ENCODE data around the gene COL4A4.

DNA sequence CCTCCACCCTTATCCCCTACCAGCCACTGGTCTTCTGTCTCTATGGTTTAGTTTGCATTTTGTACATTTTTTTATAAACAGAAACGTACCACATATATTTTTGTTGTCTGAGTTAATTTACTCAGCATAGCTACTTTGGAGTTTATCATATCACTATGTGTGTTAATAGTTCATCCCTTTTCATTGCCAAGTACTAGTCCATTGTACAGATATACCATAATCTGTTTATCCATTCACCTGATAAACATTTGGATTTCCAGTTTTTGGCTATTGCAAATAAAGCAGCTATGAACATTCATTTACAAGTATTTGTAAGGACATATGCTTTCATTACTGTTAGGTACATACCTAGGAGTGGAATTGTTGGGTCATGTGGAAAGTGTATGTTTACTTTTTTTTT, 204.6 kb downstream of the COL4A4 start:
- TF ChIP-seq POLR2A (IDR thresholded peaks at IDR 0.05), result no peak
- TF ChIP-seq, protein P1, sequence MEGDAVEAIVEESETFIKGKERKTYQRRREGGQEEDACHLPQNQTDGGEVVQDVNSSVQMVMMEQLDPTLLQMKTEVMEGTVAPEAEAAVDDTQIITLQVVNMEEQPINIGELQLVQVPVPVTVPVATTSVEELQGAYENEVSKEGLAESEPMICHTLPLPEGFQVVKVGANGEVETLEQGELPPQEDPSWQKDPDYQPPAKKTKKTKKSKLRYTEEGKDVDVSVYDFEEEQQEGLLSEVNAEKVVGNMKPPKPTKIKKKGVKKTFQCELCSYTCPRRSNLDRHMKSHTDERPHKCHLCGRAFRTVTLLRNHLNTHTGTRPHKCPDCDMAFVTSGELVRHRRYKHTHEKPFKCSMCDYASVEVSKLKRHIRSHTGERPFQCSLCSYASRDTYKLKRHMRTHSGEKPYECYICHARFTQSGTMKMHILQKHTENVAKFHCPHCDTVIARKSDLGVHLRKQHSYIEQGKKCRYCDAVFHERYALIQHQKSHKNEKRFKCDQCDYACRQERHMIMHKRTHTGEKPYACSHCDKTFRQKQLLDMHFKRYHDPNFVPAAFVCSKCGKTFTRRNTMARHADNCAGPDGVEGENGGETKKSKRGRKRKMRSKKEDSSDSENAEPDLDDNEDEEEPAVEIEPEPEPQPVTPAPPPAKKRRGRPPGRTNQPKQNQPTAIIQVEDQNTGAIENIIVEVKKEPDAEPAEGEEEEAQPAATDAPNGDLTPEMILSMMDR (IDR thresholded peaks at IDR 0.05), result no peak

Data from Peyer's patch (tissue), 4 donors.